PC-3 (cell line): ENCODE measurements around the gene OXNAD1. TPM values are rescaled to one million over a fixed set of nuclear protein-coding genes. Genes with fewer than 3 reads are reported as not detected.

ENCODE experiments used
- ATAC-seq: fragments of 200-7000 bp; cut with Tn5 transposase; 2 replicates; pipeline ENCODE4 v1.9.1; 2020; ENCODE audit warnings: mild to moderate bottlenecking, moderate library complexity
- BruUV-seq: library from RNA; stranded (reverse); fragments of 400-500 nt; replicated peaks from 2 replicates; lab custom pipeline; 2021; lab: Mats Ljungman, UMichigan
- CTCF ChIA-PET: fragments of 300-600 bp; sonication (Branson Sonifier 250); formaldehyde crosslinking; loops from one replicate; lab custom pipeline; 2022; ENCODE audit warnings: antibody characterized with exemption; lab: Charles Lee
- POLR2A ChIA-PET: fragments of 300-600 bp; sonication (Branson Sonifier 250); formaldehyde crosslinking; loops from one replicate; lab custom pipeline; 2022; ENCODE audit warnings: antibody characterized with exemption; ENCODE audit not compliant: unreplicated experiment; lab: Charles Lee
- DNase-seq: peaks from one replicate; pipeline ENCODE4 v3.0.0-alpha.2; 2015
- H2AFZ ChIP-seq: fragments of 300-600 bp; sonication (generic); 2 replicates; pipeline ENCODE4 v1.6.0; 2016; ENCODE audit warnings: antibody characterized with exemption, low read length
- H3F3A ChIP-seq: fragments of 300-600 bp; sonication (generic); one replicate; pipeline ENCODE4 v1.6.0; 2017; ENCODE audit warnings: antibody characterized with exemption, low read length, control low read depth, mild to moderate bottlenecking; ENCODE audit not compliant: unreplicated experiment
- H3K27ac ChIP-seq: fragments of 300-600 bp; sonication (generic); 2 replicates; pipeline ENCODE4 v1.5.1; 2016; ENCODE audit warnings: mild to moderate bottlenecking, low read length
- H3K27me3 ChIP-seq: fragments of 300-600 bp; sonication (generic); 2 replicates; pipeline ENCODE4 v1.6.1; 2016; ENCODE audit warnings: low read length, mixed read lengths
- H3K36me3 ChIP-seq: fragments of 300-600 bp; sonication (generic); 2 replicates; pipeline ENCODE4 v1.6.1; 2016; ENCODE audit warnings: low read depth, mixed run types, low read length, mixed read lengths
- H3K4me1 ChIP-seq: fragments of 300-600 bp; sonication (generic); 2 replicates; pipeline ENCODE4 v1.5.1; 2016; ENCODE audit warnings: low read length; ENCODE audit not compliant: insufficient read depth
- H3K4me2 ChIP-seq: fragments of 300-600 bp; sonication (generic); 2 replicates; pipeline ENCODE4 v1.6.0; 2016; ENCODE audit warnings: low read length
- H3K4me3 ChIP-seq: fragments of 300-600 bp; sonication (generic); 2 replicates; pipeline ENCODE4 v1.5.1; 2016; ENCODE audit warnings: mild to moderate bottlenecking, low read length, mixed read lengths
- H3K79me2 ChIP-seq: fragments of 300-600 bp; sonication (generic); 2 replicates; pipeline ENCODE4 v1.6.1; 2017; ENCODE audit warnings: low read length, mixed read lengths
- H3K9ac ChIP-seq: fragments of 300-600 bp; sonication (generic); 2 replicates; pipeline ENCODE4 v1.6.0; 2016; ENCODE audit warnings: mild to moderate bottlenecking, low read length
- H3K9me2 ChIP-seq: fragments of 300-600 bp; sonication (generic); replicated peaks from 2 replicates; pipeline ENCODE4 v1.6.1; 2016; ENCODE audit warnings: mixed run types, low read length, mixed read lengths
- H3K9me3 ChIP-seq: fragments of 300-600 bp; sonication (generic); 2 replicates; pipeline ENCODE4 v1.6.1; 2016; ENCODE audit warnings: low read length, mixed read lengths
- H4K20me1 ChIP-seq: fragments of 300-600 bp; sonication (generic); 2 replicates; pipeline ENCODE4 v1.6.1; 2016; ENCODE audit warnings: low read length, mixed read lengths
- CTCF ChIP-seq: fragments of 300-600 bp; sonication (generic); conservative IDR thresholded peaks from 2 replicates; pipeline ENCODE4 v1.5.1; 2017; ENCODE audit warnings: antibody characterized with exemption, low read depth, mild to moderate bottlenecking, low read length
- EZH2 ChIP-seq: fragments of 300-600 bp; sonication (generic); IDR thresholded peaks from one replicate; pipeline ENCODE4 v1.6.1; 2017; ENCODE audit warnings: antibody characterized with exemption, mild to moderate bottlenecking, low read length; ENCODE audit not compliant: unreplicated experiment
- EZH2phosphoT487 ChIP-seq: fragments of 300-600 bp; sonication (generic); IDR thresholded peaks from 2 replicates; pipeline ENCODE4 v1.6.1; 2018; ENCODE audit warnings: mild to moderate bottlenecking, antibody characterized with exemption, low read length, borderline replicate concordance
- intact Hi-C: fragments of 100-400 bp; cut with micrococcal nuclease; formaldehyde crosslinking; loops from 2 replicates; pipeline ENCODE4 v1.9.0; 2023
- total RNA-seq: library from RNA; depleted of rRNA; stranded (reverse); fragments of >200 nt; gene quantifications from 2 replicates; pipeline ENCODE4 v1.2.3, GENCODE V29; 2014

Gene OXNAD1
- total RNA-seq, 1 experiment from 2014 or later = 20.5 TPM

DNA sequence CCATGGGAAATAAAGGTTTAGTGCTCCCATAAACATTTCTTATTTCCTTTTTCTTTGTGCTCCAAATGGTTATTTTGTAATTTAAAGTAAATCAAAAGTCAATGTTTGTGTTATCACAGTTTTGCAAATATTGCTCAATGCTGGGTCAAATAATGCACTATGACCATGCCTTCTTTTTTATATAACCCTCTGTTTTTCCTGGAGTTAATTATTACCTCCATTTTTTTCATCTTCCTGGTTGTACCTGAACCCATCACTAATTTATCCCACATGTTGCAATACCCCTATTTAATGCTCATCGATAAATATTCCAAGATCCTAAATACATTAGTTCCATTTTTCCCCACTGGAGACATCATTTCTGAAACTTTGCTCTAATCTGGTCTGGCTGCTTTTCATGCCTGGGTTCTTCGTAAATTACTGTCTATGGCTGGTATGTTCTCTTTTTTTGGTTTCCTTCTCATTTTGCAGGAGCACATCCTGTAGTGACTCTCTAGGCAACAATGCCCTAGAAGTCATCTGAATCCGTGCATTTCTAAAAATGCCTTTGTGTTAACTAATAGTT lies 66.4 kb downstream of the OXNAD1 start:
- Histone ChIP-seq H4K20me1 (no peaks in the 10 kb centered on the region), H3K9me3 (no peaks in the 10 kb centered on the region), H3K9me2 (no peaks in the 10 kb centered on the region), H3K4me3 (no peak overlapping the region), H3K4me2 (no peak overlapping the region), H3K36me3 (peaks cover 13% of the 10 kb centered on the region; the same call in 1 of the 2 replicates), H3K79me2 (no peaks in the 10 kb centered on the region), H3K27me3 (no peaks in the 10 kb centered on the region), H2AFZ (no peak overlapping the region), H3F3A (no peaks in the 10 kb centered on the region), H3K4me1 (no peaks in the 10 kb centered on the region), H3K9ac (no peak overlapping the region), H3K27ac (no peak overlapping the region)
- ChIA-PET POLR2A (no interaction called here), CTCF (no interaction called here)
- DNase-seq = no peak
- no peak for ATAC-seq
- TF ChIP-seq CTCF (no peak), EZH2 (no peak), EZH2phosphoT487 (no peak)
- no TSS peak for BruUV-seq
- intact Hi-C loops = no loop called here

DNA sequence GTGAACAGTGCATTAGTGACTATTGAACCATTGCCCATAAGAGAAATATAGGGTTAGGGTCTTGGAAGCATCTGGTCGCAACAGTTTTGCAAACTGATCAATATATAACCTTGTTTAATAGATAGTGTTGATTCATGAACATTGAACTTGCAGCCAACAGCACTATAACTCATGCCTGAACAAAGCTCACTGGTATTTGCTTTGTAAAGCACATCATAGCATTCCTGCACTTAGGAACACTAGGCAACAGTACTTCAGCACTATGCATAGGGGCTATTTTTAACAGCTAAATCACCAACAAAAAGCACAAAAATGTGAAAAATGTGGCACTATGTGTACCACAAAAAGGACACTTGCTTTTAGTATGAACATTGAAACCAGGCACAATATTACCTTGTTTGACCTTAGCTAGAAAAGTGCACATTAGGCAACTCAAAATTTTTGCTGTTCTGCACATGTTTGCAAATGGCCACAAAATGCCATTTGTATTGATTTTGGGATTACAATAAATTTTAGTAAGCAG lies 68.0 kb downstream of the OXNAD1 start:
- no peak overlapping the region for H2AFZ ChIP-seq
- no peaks in the 10 kb centered on the region for H3K27me3 ChIP-seq
- H3F3A ChIP-seq = no peaks in the 10 kb centered on the region
- H4K20me1 ChIP-seq = no peaks in the 10 kb centered on the region
- no peak overlapping the region for H3K27ac ChIP-seq
- DNase-seq (no peak), ATAC-seq (no peak)
- no peak overlapping the region for H3K9ac ChIP-seq
- no peak overlapping the region for H3K4me2 ChIP-seq
- no TSS peak for BruUV-seq
- ChIA-PET CTCF (no interaction called here), POLR2A (no interaction called here)
- intact Hi-C loops = no loop called here
- no peaks in the 10 kb centered on the region for H3K4me1 ChIP-seq
- no peaks in the 10 kb centered on the region for H3K9me2 ChIP-seq
- H3K9me3 ChIP-seq = no peaks in the 10 kb centered on the region
- no peak overlapping the region for H3K4me3 ChIP-seq
- TF ChIP-seq CTCF = no peak
- TF ChIP-seq EZH2phosphoT487 = no peak
- TF ChIP-seq EZH2 = no peak
- H3K79me2 ChIP-seq = no peaks in the 10 kb centered on the region
- peaks cover 13% of the 10 kb centered on the region; the same call in 1 of the 2 replicates for H3K36me3 ChIP-seq

DNA sequence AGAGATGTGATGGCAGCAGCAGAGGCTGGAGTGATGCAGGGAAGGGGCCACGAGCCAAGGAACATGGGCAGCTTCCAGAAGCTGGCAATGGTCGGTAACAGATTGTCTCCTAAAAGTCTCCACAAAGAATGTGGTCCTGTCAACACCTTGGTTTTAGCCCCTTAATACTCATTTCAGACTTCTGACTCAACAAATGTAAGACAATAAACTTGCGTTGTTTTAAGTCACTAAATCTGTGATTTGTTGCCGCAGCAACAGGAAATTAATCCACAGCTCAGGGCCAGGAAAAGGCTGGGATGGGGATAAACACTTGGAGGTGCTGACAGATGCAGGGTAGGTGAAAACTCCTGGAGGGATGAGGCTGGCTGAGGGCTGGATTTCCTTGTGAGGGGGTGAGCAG lies 69.9 kb downstream of the OXNAD1 start:
- CTCF ChIA-PET = no interaction called here

More for the DNA sequence above, 69.9 kb downstream of the OXNAD1 start:
- Histone ChIP-seq H3K9me3 (no peaks in the 10 kb centered on the region), H3F3A (no peaks in the 10 kb centered on the region), H3K79me2 (no peaks in the 10 kb centered on the region), H3K4me2 (no peak overlapping the region), H3K4me3 (no peak overlapping the region), H3K27ac (no peak overlapping the region), H3K9me2 (no peaks in the 10 kb centered on the region), H3K36me3 (peaks cover 13% of the 10 kb centered on the region; the same call in 1 of the 2 replicates), H3K9ac (no peak overlapping the region), H3K4me1 (no peaks in the 10 kb centered on the region), H4K20me1 (no peaks in the 10 kb centered on the region), H3K27me3 (no peaks in the 10 kb centered on the region), H2AFZ (no peak overlapping the region)
- ATAC-seq (no peak), DNase-seq (no peak)
- BruUV-seq = no TSS peak
- TF ChIP-seq CTCF (no peak), EZH2 (no peak), EZH2phosphoT487 (no peak)
- POLR2A ChIA-PET = no interaction called here
- intact Hi-C loops = no loop called here
